Measurements from ENCODE around the gene CRACR2B.

The CRACR2B gene

DNA sequence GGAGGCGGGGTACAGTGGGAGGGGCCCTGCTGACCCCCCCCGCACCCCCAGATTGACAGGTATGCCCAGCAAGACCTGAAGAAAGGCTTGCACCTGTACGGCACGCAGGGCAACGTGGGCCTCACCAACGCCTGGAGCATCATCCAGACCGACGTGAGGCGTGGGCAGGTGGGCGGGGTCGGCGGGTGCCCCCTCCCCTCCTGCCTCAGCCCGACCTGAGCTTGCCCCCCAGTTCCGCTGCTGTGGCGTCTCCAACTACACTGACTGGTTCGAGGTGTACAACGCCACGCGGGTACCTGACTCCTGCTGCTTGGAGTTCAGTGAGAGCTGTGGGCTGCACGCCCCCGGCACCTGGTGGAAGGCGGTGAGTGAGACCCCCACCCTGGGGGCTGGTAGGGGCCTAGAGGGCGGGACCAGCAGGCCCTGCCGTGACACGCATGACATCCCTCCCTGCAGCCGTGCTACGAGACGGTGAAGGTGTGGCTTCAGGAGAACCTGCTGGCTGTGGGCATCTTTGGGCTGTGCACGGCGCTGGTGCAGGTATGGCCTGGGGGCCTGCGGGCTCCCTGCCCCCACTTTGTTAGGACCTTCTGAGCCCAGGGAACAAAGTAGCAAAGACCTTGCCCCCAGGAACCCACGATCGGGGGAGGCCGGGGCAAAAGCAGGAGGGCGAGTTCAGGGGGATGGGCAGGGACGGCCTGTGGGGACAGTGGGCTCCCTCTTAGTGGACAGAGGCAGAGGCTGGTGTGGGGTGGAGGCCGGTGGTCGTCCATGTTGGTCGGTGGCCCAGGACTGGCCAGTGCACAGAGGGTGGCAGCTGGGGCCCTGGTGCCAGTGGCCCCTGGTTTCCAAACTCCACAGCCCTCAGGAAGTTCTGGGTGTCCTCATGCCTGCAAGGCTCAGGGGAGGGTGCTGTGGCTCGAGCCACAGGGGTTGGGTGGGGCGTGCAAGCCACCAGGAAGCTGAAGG, 38.0 kb downstream of the CRACR2B start:
- TF ChIP-seq, protein P1, sequence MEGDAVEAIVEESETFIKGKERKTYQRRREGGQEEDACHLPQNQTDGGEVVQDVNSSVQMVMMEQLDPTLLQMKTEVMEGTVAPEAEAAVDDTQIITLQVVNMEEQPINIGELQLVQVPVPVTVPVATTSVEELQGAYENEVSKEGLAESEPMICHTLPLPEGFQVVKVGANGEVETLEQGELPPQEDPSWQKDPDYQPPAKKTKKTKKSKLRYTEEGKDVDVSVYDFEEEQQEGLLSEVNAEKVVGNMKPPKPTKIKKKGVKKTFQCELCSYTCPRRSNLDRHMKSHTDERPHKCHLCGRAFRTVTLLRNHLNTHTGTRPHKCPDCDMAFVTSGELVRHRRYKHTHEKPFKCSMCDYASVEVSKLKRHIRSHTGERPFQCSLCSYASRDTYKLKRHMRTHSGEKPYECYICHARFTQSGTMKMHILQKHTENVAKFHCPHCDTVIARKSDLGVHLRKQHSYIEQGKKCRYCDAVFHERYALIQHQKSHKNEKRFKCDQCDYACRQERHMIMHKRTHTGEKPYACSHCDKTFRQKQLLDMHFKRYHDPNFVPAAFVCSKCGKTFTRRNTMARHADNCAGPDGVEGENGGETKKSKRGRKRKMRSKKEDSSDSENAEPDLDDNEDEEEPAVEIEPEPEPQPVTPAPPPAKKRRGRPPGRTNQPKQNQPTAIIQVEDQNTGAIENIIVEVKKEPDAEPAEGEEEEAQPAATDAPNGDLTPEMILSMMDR (IDR thresholded peaks at IDR 0.05; ENCODE audit: low read depth, low read length): no peak
- Histone ChIP-seq H3K4me3 (ENCODE audit: low read depth, low read length) (no peak overlapping the region), H3K36me3 (no peaks in the 10 kb centered on the region; the same call in 1 of the 2 replicates), H3K9me3 (no peaks in the 10 kb centered on the region), H3K27me3 (no peaks in the 10 kb centered on the region), H3K4me1 (peaks cover 10% of the 10 kb centered on the region)
- no peak for DNase-seq

DNA sequence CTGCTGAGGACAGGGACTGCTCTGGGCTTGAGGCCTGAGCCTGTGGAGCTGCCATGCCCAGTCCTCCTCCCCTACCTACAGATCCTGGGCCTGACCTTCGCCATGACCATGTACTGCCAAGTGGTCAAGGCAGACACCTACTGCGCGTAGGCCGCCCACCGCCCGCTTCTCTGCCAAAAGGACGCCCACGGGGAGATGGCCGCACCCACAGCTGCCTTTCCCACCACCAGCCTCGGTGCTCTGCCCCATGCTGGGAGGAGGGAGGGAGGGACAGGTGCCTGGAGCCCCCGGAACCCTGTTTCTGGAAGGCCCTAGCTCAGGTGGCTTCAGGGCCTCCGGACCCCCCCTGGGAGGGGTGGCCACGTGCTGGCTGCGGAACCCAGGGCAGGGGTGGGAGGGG, 38.8 kb downstream of the CRACR2B start:
- no peaks in the 10 kb centered on the region; the same call in 1 of the 2 replicates for H3K36me3 ChIP-seq
- no peaks in the 10 kb centered on the region for H3K9me3 ChIP-seq
- peaks cover 10% of the 10 kb centered on the region for H3K4me1 ChIP-seq
- TF ChIP-seq, protein P1 (IDR thresholded peaks at IDR 0.05; ENCODE audit: low read depth, low read length): no peak
- no peaks in the 10 kb centered on the region for H3K27me3 ChIP-seq
- H3K4me3 ChIP-seq (ENCODE audit: low read depth, low read length): no peak overlapping the region
- no peak for DNase-seq

DNA sequence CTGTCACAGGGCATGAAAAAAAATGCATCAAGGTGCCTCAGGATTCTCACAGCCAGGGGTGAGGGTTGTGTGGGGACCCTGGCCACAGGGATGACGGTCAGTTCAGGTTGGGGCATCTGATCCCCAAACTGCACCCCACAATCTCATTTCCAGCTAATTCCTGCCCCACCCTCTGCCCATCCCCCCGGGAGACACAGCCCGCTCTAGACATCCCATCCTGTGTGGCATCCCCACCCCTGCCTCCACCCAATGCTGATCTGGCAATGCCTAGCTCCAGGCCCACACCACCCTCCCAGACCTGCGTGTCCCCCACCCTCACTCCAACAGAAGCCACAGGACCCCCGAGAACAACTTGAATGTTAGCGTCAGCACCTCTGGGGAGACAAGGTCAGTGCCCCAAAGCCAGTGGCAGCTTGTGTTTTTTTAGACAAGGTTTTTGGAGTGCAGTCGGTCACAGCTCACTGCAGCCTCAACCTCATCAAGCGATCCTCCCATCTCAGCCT, 40.2 kb downstream of the CRACR2B start:
- Histone ChIP-seq H3K9me3 (no peaks in the 10 kb centered on the region), H3K4me1 (no peaks in the 10 kb centered on the region), H3K27me3 (no peaks in the 10 kb centered on the region), H3K36me3 (no peaks in the 10 kb centered on the region; the same call in 1 of the 2 replicates), H3K4me3 (ENCODE audit: low read depth, low read length) (no peak overlapping the region)
- TF ChIP-seq, protein P1 (IDR thresholded peaks at IDR 0.05; ENCODE audit: low read depth, low read length): no peak
- DNase-seq: no peak

DNA sequence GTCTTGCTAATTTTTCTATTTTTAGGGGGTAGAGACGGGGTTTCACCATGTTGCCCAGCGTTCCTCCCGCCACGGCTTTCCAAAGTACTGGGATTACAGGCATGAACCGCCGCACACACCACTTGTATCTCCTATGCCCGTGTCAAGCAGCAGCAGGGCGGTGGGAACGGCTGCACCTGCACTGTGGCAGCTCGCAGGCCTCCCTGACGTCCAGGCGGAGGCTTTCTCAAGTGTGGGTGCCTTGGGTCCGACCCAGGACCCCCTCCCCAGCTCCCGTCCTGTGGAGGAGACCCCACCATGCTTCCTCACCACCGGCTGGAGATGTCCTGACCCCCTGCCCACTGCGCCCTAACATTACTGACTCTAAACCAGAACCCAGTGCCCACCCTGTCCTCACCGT, 40.7 kb downstream of the CRACR2B start:
- Histone ChIP-seq H3K4me1 (no peaks in the 10 kb centered on the region), H3K27me3 (no peaks in the 10 kb centered on the region), H3K36me3 (no peaks in the 10 kb centered on the region; the same call in 1 of the 2 replicates), H3K4me3 (ENCODE audit: low read depth, low read length) (no peak overlapping the region), H3K9me3 (no peaks in the 10 kb centered on the region)
- TF ChIP-seq, protein P1 (IDR thresholded peaks at IDR 0.05; ENCODE audit: low read depth, low read length): no peak
- DNase-seq: no peak

DNA sequence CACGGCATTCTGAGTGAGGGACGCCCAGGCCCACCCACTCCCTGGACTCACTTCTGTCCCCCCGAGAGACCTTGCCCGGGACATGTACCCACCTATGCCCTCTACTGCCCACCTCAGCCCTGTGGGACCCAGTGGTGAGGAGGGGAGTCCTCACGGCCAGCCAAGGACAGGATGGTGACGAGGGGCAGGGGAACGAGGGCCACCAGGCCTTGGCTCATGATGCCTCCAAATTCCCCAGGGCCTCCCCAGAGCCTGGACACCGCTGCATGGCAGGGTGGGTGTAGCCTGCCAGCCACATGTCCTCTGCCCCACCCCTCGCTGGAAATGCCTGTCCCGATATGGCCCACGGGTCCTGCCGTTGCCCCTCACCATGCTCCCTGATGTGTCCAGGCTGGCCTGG, 41.1 kb downstream of the CRACR2B start:
- H3K36me3 ChIP-seq: no peaks in the 10 kb centered on the region; the same call in 1 of the 2 replicates
- no peaks in the 10 kb centered on the region for H3K9me3 ChIP-seq
- no peak for DNase-seq
- H3K4me3 ChIP-seq (ENCODE audit: low read depth, low read length): no peak overlapping the region
- no peaks in the 10 kb centered on the region for H3K27me3 ChIP-seq
- TF ChIP-seq, protein P1 (IDR thresholded peaks at IDR 0.05; ENCODE audit: low read depth, low read length): no peak
- H3K4me1 ChIP-seq: no peaks in the 10 kb centered on the region

Data from BE2C (cell line).